CD8-positive, alpha-beta memory T cell (primary cell): ENCODE data around the gene ETFRF1. TPM values are rescaled to one million over a fixed set of nuclear protein-coding genes. Genes with fewer than 3 reads are reported as not detected.

Source experiments
- CTCF ChIA-PET: fragments of 350-600 bp; sonication (Branson Sonifier 250); formaldehyde crosslinking; loops from one replicate; lab custom pipeline; 2021; ENCODE audit warnings: antibody characterized with exemption; lab: Charles Lee
- POLR2A ChIA-PET: fragments of 350-600 bp; sonication (Branson Sonifier 250); formaldehyde crosslinking; loops from one replicate; lab custom pipeline; 2021; ENCODE audit warnings: antibody characterized with exemption; lab: Charles Lee
- DNase-seq, 5 donors: peaks; one replicate each; pipeline versions ENCODE4 v3.0.0 to v3.0.0-alpha.2; 2020 to 2022; ENCODE audit warnings: mixed read lengths in 1 of 5
- H3K27ac ChIP-seq: one replicate; pipeline ENCODE4 v1.7.0; 2013; ENCODE audit warnings: low read depth, mild to moderate bottlenecking, low read length, moderate library complexity
- H3K27me3 ChIP-seq: 2 replicates; pipeline ENCODE4 v1.7.0; 2013; ENCODE audit warnings: low read length, mild to moderate bottlenecking; ENCODE audit not compliant: insufficient read depth, poor library complexity, severe bottlenecking
- H3K36me3 ChIP-seq: 2 replicates; pipeline ENCODE4 v1.7.0; 2013; ENCODE audit warnings: mild to moderate bottlenecking, low read length, moderate library complexity; ENCODE audit not compliant: insufficient read depth
- H3K4me1 ChIP-seq: 2 replicates; pipeline ENCODE4 v1.7.0; 2013; ENCODE audit warnings: mild to moderate bottlenecking, low read length, moderate library complexity; ENCODE audit not compliant: insufficient read depth
- H3K4me3 ChIP-seq: 2 replicates; pipeline ENCODE4 v1.7.0; 2013; ENCODE audit warnings: mild to moderate bottlenecking, low read length
- H3K9me3 ChIP-seq: 2 replicates; pipeline ENCODE4 v1.7.0; 2013; ENCODE audit warnings: mild to moderate bottlenecking, low read length
- H3K27ac Mint-ChIP-seq, 8 donors: one replicate each; pipeline ENCODE4 v1.8.0; 2020 to 2021; ENCODE audit warnings: mixed read lengths in 8 of 8, mild to moderate bottlenecking in 6 of 8, inconsistent platforms in 3 of 8, moderate library complexity in 3 of 8
- H3K27me3 Mint-ChIP-seq, 2 donors: one replicate each; pipeline ENCODE4 v1.8.0; 2020 to 2021; ENCODE audit warnings: mixed read lengths in 2 of 2, mild to moderate bottlenecking in 1 of 2, moderate library complexity in 1 of 2
- H3K36me3 Mint-ChIP-seq, 3 donors: one replicate each; pipeline ENCODE4 v1.8.0; 2020 to 2021; ENCODE audit warnings: mixed read lengths in 3 of 3, inconsistent platforms in 1 of 3, mild to moderate bottlenecking in 1 of 3
- H3K4me1 Mint-ChIP-seq, 3 donors: one replicate each; pipeline ENCODE4 v1.8.0; 2020 to 2021; ENCODE audit warnings: mixed read lengths in 3 of 3, inconsistent platforms in 1 of 3, mild to moderate bottlenecking in 1 of 3
- H3K4me3 Mint-ChIP-seq, 7 donors: one replicate each; pipeline ENCODE4 v1.8.0; 2020 to 2021; ENCODE audit warnings: mixed read lengths in 7 of 7, mild to moderate bottlenecking in 6 of 7, moderate library complexity in 4 of 7, inconsistent platforms in 2 of 7
- H3K9me3 Mint-ChIP-seq, 5 donors: one replicate each; pipeline ENCODE4 v1.8.0; 2020 to 2022; ENCODE audit warnings: mixed read lengths in 5 of 5, mild to moderate bottlenecking in 3 of 5, moderate library complexity in 2 of 5, inconsistent platforms in 1 of 5
- polyA plus RNA-seq: library from polyadenylated mRNA; unstranded; fragments of 300-500 nt; fragmentation: Illumina TruSeq; gene quantifications from one replicate; pipeline ENCODE4 v1.2.3, GENCODE V29; 2021
- total RNA-seq, 2 experiments: library from RNA; stranded (reverse); gene quantifications; one replicate each; pipeline ENCODE4 v1.2.3, GENCODE V29; 2021

ETFRF1 gene
- total and polyA plus RNA-seq, 3 experiments from 2014 or later, result 12.4 to 30.1 (median 14.4) TPM

GRCh38 chr12:25213338-25213737, 18.3 kb downstream of the ETFRF1 start:
- Mint-ChIP-seq H3K4me1 (peaks cover 10 to 25% (median 12%) of the 10 kb centered on the region in 3 donors), H3K27me3 (no peaks in the 10 kb centered on the region), H3K27ac (no peak overlapping the region), H3K36me3 (peaks cover 0 to 47% (median 8%) of the 10 kb centered on the region in 3 donors), H3K4me3 (no peak overlapping the region), H3K9me3 (no peaks in the 10 kb centered on the region)
- H3K9me3 ChIP-seq, result no peaks in the 10 kb centered on the region
- no peak overlapping the region for H3K4me3 ChIP-seq
- H3K27me3 ChIP-seq, result no peaks in the 10 kb centered on the region
- H3K4me1 ChIP-seq, result no peaks in the 10 kb centered on the region
- CTCF ChIA-PET, result interaction anchor here (1.1 kb wide), 1 partner anchor 28 kb away, joined by 5 read pairs; no protein-coding TSS in a partner anchor
- H3K36me3 ChIP-seq, result no peaks in the 10 kb centered on the region
- DNase-seq, result no peak
- H3K27ac ChIP-seq, result no peak overlapping the region
- POLR2A ChIA-PET, result interaction anchor here (1.0 to 1.1 kb wide), 2 partner anchors 174 kb away, joined by 3 to 5 read pairs; no protein-coding TSS in a partner anchor

- H3K27ac ChIP-seq, result no peak overlapping the region
- no peak overlapping the region for H3K4me3 Mint-ChIP-seq
- H3K4me1 ChIP-seq, result peaks cover 6% of the 10 kb centered on the region
- H3K4me1 Mint-ChIP-seq, result peaks cover 14 to 68% (median 60%) of the 10 kb centered on the region in 3 donors
- POLR2A ChIA-PET, result no interaction called here
- no peaks in the 10 kb centered on the region for H3K27me3 Mint-ChIP-seq
- H3K27me3 ChIP-seq, result no peaks in the 10 kb centered on the region
- no peaks in the 10 kb centered on the region for H3K9me3 ChIP-seq
- peak overlapping the region in 6 of 8 donors; percentile 13 to 90 (median 36) for H3K27ac Mint-ChIP-seq
- no peaks in the 10 kb centered on the region for H3K36me3 ChIP-seq
- CTCF ChIA-PET, result interaction anchor here (1.5 kb wide), 1 partner anchor 161 kb away, joined by 3 read pairs; no protein-coding TSS in a partner anchor
- no peak for DNase-seq
- no peaks in the 10 kb centered on the region for H3K9me3 Mint-ChIP-seq
- peaks cover 0 to 64% (median 22%) of the 10 kb centered on the region in 3 donors for H3K36me3 Mint-ChIP-seq
- H3K4me3 ChIP-seq, result no peak overlapping the region
These were observed 41.2 kb downstream of the ETFRF1 start for GRCh38 chr12:25236190-25236589.

- no peak for DNase-seq
These were observed 41.6 kb downstream of the ETFRF1 start for GRCh38 chr12:25236626-25237025.

GRCh38 chr12:25241167-25242020, 46.4 kb downstream of the ETFRF1 start:
- DNase-seq, result peak; percentile 22 to 77 (median 69)
- Histone ChIP-seq H3K27me3 (no peaks in the 10 kb centered on the region), H3K27ac (no peak overlapping the region), H3K9me3 (no peaks in the 10 kb centered on the region), H3K4me1 (peaks cover 10% of the 10 kb centered on the region), H3K36me3 (peaks cover 9% of the 10 kb centered on the region), H3K4me3 (no peak overlapping the region)
- H3K27ac Mint-ChIP-seq, result peak overlapping the region; percentile 52 to 96 (median 86)
- H3K4me1 Mint-ChIP-seq, result peaks cover 33 to 90% (median 79%) of the 10 kb centered on the region in 3 donors
- H3K27me3 Mint-ChIP-seq, result no peaks in the 10 kb centered on the region
- ChIA-PET CTCF (interaction anchor here (0.7 to 1.9 kb wide), 18 partner anchors 8 to 244 kb away, joined by 3 to 23 read pairs (median 4); partner anchors contain the start of gene KRAS), POLR2A (interaction anchor here (0.7 to 2.8 kb wide), 6 partner anchors 10 to 193 kb away, joined by 3 to 41 read pairs (median 3); partner anchors contain the start of genes DNAI7, ETFRF1 and KRAS)
- H3K4me3 Mint-ChIP-seq, result peak overlapping the region in 3 of 7 donors; percentile 14 to 34 (median 34)
- H3K36me3 Mint-ChIP-seq, result peaks cover 0 to 72% (median 16%) of the 10 kb centered on the region in 3 donors
- no peaks in the 10 kb centered on the region for H3K9me3 Mint-ChIP-seq

More at GRCh38 chr12:25236626-25237025, 41.6 kb downstream of the ETFRF1 start:
- Histone ChIP-seq H3K9me3 (no peaks in the 10 kb centered on the region), H3K27me3 (no peaks in the 10 kb centered on the region), H3K36me3 (no peaks in the 10 kb centered on the region), H3K4me1 (peaks cover 9% of the 10 kb centered on the region), H3K27ac (no peak overlapping the region), H3K4me3 (no peak overlapping the region)
- Mint-ChIP-seq H3K36me3 (peaks cover 0 to 61% (median 22%) of the 10 kb centered on the region in 3 donors), H3K4me1 (peaks cover 18 to 70% (median 64%) of the 10 kb centered on the region in 3 donors), H3K27ac (peak overlapping the region in 6 of 8 donors; percentile 8 to 69 (median 24)), H3K4me3 (no peak overlapping the region), H3K27me3 (no peaks in the 10 kb centered on the region), H3K9me3 (no peaks in the 10 kb centered on the region)
- ChIA-PET CTCF (interaction anchor here (1.5 kb wide), 1 partner anchor 161 kb away, joined by 3 read pairs; no protein-coding TSS in a partner anchor), POLR2A (no interaction called here)

GRCh38 chr12:25242981-25243679, 48.1 kb downstream of the ETFRF1 start:
- H3K4me3 ChIP-seq, result no peak overlapping the region
- Mint-ChIP-seq H3K9me3 (peaks cover 0 to 2% (median 0%) of the 10 kb centered on the region in 5 donors), H3K27ac (peak overlapping the region in 5 of 8 donors; percentile 17 to 76 (median 61)), H3K4me1 (peaks cover 38 to 84% (median 72%) of the 10 kb centered on the region in 3 donors), H3K27me3 (no peaks in the 10 kb centered on the region), H3K4me3 (no peak overlapping the region), H3K36me3 (peaks cover 0 to 62% (median 12%) of the 10 kb centered on the region in 3 donors)
- peaks cover 9% of the 10 kb centered on the region for H3K36me3 ChIP-seq
- H3K27me3 ChIP-seq, result no peaks in the 10 kb centered on the region
- DNase-seq, result no peak
- no peak overlapping the region for H3K27ac ChIP-seq
- CTCF ChIA-PET, result no interaction called here
- peaks cover 10% of the 10 kb centered on the region for H3K4me1 ChIP-seq
- H3K9me3 ChIP-seq, result no peaks in the 10 kb centered on the region
- POLR2A ChIA-PET, result interaction anchor here (2.8 kb wide), 1 partner anchor 8 kb away, joined by 41 read pairs; the partner anchor contains the start of gene KRAS

GRCh38 chr12:25243680-25243990, 48.6 kb downstream of the ETFRF1 start:
- Mint-ChIP-seq H3K9me3 (peaks cover 0 to 2% (median 0%) of the 10 kb centered on the region in 5 donors), H3K27ac (peak overlapping the region in 4 of 8 donors; percentile 17 to 61 (median 24)), H3K27me3 (no peaks in the 10 kb centered on the region), H3K4me3 (no peak overlapping the region), H3K4me1 (peaks cover 42 to 84% (median 74%) of the 10 kb centered on the region in 3 donors), H3K36me3 (peaks cover 0 to 61% (median 12%) of the 10 kb centered on the region in 3 donors)
- POLR2A ChIA-PET, result no interaction called here
- CTCF ChIA-PET, result no interaction called here
- no peak for DNase-seq
- peaks cover 9% of the 10 kb centered on the region for H3K36me3 ChIP-seq
- H3K4me3 ChIP-seq, result no peak overlapping the region
- peaks cover 10% of the 10 kb centered on the region for H3K4me1 ChIP-seq
- H3K9me3 ChIP-seq, result no peaks in the 10 kb centered on the region
- no peaks in the 10 kb centered on the region for H3K27me3 ChIP-seq
- no peak overlapping the region for H3K27ac ChIP-seq

- Histone ChIP-seq H3K36me3 (peaks cover 9% of the 10 kb centered on the region), H3K4me1 (peaks cover 15% of the 10 kb centered on the region), H3K4me3 (no peak overlapping the region), H3K27ac (no peak overlapping the region), H3K27me3 (no peaks in the 10 kb centered on the region), H3K9me3 (no peaks in the 10 kb centered on the region)
- Mint-ChIP-seq H3K4me3 (peak overlapping the region in 1 of 7 donors; percentile 74), H3K36me3 (peaks cover 0 to 56% (median 10%) of the 10 kb centered on the region in 3 donors), H3K27ac (peak overlapping the region in 3 of 8 donors; percentile 25 to 38 (median 32)), H3K9me3 (peaks cover 0 to 2% (median 0%) of the 10 kb centered on the region in 5 donors), H3K27me3 (no peaks in the 10 kb centered on the region), H3K4me1 (peaks cover 46 to 84% (median 79%) of the 10 kb centered on the region in 3 donors)
- POLR2A ChIA-PET, result no interaction called here
- CTCF ChIA-PET, result no interaction called here
- DNase-seq, result no peak
These were observed 50.5 kb downstream of the ETFRF1 start for GRCh38 chr12:25245491-25245890.
